ENCODE data around the gene MKLN1. TPM values are rescaled to one million over a fixed set of nuclear protein-coding genes. Genes with fewer than 3 reads are reported as not detected.

Gene MKLN1
- total and polyA plus RNA-seq, 2 of the 4 experiments (the other 2 are of a cell fraction) = 17.5 to 52.0 TPM

DNA sequence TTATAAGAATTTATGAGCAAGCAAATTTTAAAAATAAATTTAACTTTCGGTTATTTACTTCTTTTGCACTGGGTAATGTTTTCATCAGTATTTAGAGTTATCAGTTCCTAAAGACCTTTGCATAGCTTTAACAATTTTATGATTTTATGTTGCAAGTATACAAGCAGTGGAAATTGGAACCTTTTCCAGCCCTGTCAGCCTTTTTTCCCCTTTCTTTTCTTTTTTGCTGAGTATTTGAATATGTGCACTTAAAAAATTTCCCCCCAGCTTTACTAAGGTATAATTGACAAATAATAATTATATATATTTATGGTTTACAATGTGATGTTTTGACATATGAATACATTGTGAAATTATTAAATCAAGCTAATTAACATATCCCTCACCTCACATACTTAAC, 62.6 kb downstream of the MKLN1 start:
- CTCF ChIA-PET = no interaction called here
- WGBS, 2 experiments (ENCODE audit: extremely low coverage in 2 of 2, insufficient read length in 1 of 2) = no CpG with 5 or more reads among the region's 1 CpG
- H2BK15ac ChIP-seq (ENCODE audit: low read depth, low read length) = no peak overlapping the region
- no peak overlapping the region for H2AK9ac ChIP-seq (replicated peaks; ENCODE audit: low read depth, low read length, poor library complexity)
- ATAC-seq (ENCODE audit: low read depth) (no peak), DNase-seq (no peak)
- no peaks in the 10 kb centered on the region for H3K9me1 ChIP-seq (ENCODE audit: insufficient read depth, low read length)
- no peak overlapping the region for H2BK5ac ChIP-seq (ENCODE audit: low read depth, low read length, poor library complexity, severe bottlenecking)
- H3K4ac ChIP-seq (ENCODE audit: low read depth, low read length) = no peak overlapping the region
- no peaks in the 10 kb centered on the region for H3K9me3 ChIP-seq (ENCODE audit: control insufficient read depth, insufficient read depth, low read length)
- H2AK5ac ChIP-seq (ENCODE audit: low read depth, low read length) = no peak overlapping the region
- no peak overlapping the region for H2BK20ac ChIP-seq (ENCODE audit: low read depth, low read length)
- dilution Hi-C loops (cut with HindIII; ENCODE audit: low sequenced_read_pairs, unreplicated experiment) (no loop called here), intact Hi-C loops (cut with micrococcal nuclease) (no loop called here), in situ Hi-C loops (cut with MboI; ENCODE audit: low sequenced_read_pairs) (no loop called here)
- H4K5ac ChIP-seq (ENCODE audit: low read depth, low read length) = no peak overlapping the region
- no peaks in the 10 kb centered on the region for H3K27me3 ChIP-seq (ENCODE audit: control insufficient read depth, insufficient read depth, low read length)
- H3K27ac ChIP-seq (ENCODE audit: insufficient read depth, low read length) = no peak overlapping the region
- H4K8ac ChIP-seq (ENCODE audit: low read depth in 2 of 2, low read length in 2 of 2) = no peak overlapping the region
- H4K20me1 ChIP-seq (ENCODE audit: insufficient read depth, low read length) = peaks cover 5% of the 10 kb centered on the region; the same call in 1 of the 2 replicates
- no peak overlapping the region for H2BK120ac ChIP-seq (ENCODE audit: low read depth, low read length)
- peak; percentile 37; the same call in 1 of the 2 replicates for TF ChIP-seq MAFK (IDR thresholded peaks at IDR 0.05; ENCODE audit: low read depth, low read length)
- no peak for TF ChIP-seq NFE2L2 (IDR thresholded peaks at IDR 0.05; ENCODE audit: low read depth, low read length)
- no peak overlapping the region for H3K23ac ChIP-seq (ENCODE audit: low read depth, low read length)
- no peak overlapping the region for H2AFZ ChIP-seq (replicated peaks; ENCODE audit: low read length, poor library complexity)
- no peak overlapping the region for H3K56ac ChIP-seq (ENCODE audit: extremely low read depth, insufficient read depth, low read length)
- H4K91ac ChIP-seq (ENCODE audit: insufficient read depth, low read depth, low read length) = no peak overlapping the region
- peaks cover 18 to 37% of the 10 kb centered on the region in 2 experiments; a peak in 3 of 4 replicates for H3K79me1 ChIP-seq (ENCODE audit: low read depth in 1 of 2, low read length in 2 of 2)
- peaks cover 5% of the 10 kb centered on the region for H3K36me3 ChIP-seq (ENCODE audit: control insufficient read depth, insufficient read depth, low read length)
- H3K4me2 ChIP-seq (ENCODE audit: low read depth, low read length) = no peak overlapping the region
- no peak overlapping the region for H3K18ac ChIP-seq (ENCODE audit: low read depth, low read length)
- H3K9ac ChIP-seq (ENCODE audit: low read depth, low read length) = no peak overlapping the region
- no peaks in the 10 kb centered on the region; the same call in 1 of the 2 replicates for H3K4me1 ChIP-seq (ENCODE audit: control insufficient read depth, insufficient read depth, low read length)
- H3K14ac ChIP-seq (replicated peaks; ENCODE audit: low read depth, low read length) = no peak overlapping the region
- BruUV-seq (replicated peaks) = no TSS peak
- no peak overlapping the region for H3K4me3 ChIP-seq (ENCODE audit: insufficient read depth, low read depth, low read length)
- POLR2A ChIA-PET (ENCODE audit: unreplicated experiment) = no interaction called here
